ENCODE results near the gene DAD1.

DAD1 gene

DNA sequence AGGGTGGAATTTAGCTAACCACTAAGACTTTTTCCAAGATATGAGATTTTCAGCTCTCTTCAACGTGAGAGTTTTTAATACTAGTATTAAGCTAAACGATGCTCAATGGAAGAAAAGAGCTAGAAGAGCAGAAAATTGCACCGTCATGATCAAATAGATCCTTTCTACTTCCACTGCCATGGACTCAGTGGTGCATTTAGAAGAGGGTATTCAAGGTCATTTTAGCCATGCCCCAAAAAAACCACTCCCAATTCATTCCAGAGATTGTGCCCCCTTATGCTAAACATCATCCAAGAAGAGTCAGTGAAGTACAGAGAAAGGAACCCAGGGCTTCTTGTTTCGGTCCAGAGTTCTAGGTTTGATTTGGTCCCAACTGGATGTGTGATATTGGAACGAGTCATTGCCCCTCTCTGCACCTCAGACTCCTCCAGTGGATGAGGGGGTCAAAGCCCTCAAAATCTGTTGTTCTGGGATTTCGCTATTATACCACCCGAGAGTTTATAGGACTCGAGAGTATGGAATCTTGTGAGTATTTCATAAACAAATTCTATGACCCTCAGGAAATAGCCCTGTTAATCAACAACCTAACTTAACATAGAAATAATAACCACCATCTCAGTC is 55.2 kb downstream of the DAD1 start:
- no peak for DNase-seq

- DNase-seq, result no peak
Measured at GRCh38 chr14:22533057-22533704, 55.8 kb downstream of the DAD1 start.

- no peak for DNase-seq
Measured at GRCh38 chr14:22532345-22533056, 56.5 kb downstream of the DAD1 start.

DNA sequence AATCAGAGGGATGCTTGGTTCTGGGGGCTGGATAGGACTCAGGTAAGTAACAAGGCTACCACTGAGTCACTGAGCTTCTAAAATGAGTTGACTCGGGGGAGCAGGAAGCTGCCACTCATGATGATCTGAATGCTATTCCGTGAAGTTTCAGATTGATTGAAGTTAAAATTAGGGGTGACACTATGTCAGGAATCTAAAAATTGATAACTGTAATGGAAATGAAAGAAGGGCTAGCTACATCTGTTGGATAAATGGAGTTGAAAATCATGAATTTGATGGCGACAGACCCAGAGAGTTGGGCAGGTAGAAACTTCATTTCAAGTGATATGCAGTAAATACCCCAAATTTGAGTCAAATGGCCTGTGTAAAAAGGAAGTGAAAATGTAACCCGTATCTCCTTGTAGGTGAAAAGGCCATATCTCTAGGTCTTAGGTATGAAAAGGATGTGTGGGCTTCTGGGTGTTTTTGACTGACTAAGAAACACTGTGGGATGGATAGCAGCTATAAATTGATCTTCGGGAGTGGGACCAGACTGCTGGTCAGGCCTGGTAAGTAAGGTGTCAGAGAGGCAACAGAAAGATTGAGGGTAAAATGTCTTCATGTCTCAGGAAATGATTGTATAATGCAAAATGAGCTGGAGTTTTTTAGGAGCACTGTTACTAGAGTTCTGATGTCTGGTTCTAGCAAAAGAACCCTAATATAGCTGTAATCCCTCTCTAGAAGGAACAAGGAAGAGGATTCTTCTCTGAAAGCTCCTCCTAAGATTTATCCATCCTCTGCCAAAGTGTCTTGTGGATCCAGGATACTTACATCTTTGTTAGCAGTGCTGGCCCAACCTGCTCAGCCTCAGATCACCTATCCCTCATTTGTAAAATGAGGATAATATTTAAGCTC is 57.3 kb downstream of the DAD1 start:
- no peak for DNase-seq

DNA sequence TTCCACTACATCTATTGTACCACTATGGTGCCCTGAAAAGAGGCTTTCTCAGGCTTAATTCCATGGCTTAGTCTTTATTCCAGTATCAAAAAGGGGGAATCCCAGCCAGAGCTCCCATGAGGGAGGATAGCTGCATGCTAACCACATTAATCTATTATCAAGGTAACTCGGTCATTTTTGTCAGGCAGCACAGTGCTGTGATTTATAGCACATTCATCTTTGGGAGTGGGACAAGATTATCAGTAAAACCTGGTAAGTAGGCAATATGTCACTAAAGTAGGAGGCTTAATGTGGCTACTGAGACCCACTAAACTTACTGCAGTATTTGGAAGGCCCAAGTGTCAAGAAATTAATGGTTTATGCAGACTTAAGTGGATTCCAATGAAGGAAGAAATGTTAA is 58.9 kb downstream of the DAD1 start:
- DNase-seq, result no peak

GRCh38 chr14:22526744-22527143 is 62.3 kb downstream of the DAD1 start:
- DNase-seq, result no peak

GRCh38 chr14:22526218-22526617 is 62.8 kb downstream of the DAD1 start:
- no peak for DNase-seq

DNA sequence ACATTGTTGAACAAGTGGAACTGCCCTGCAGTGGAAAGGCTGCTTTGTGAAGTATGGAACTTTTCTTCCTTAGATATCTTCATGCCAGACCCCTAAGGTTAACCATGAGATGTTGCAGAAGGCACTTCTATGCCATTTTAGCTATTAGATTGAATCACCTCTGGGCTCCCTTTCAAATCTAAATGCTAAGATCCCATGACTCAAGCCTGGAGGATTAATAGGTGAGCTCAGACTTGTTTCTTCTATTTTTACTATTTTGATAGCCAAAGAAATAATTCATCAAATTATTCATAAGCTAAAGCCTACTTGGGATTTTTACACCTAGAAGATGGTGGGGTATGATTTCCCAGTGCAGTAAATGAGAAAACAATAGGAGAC is 64.3 kb downstream of the DAD1 start:
- no peak for DNase-seq

- DNase-seq, result no peak
Measured at GRCh38 chr14:22524115-22524783, 64.8 kb downstream of the DAD1 start.

DNA sequence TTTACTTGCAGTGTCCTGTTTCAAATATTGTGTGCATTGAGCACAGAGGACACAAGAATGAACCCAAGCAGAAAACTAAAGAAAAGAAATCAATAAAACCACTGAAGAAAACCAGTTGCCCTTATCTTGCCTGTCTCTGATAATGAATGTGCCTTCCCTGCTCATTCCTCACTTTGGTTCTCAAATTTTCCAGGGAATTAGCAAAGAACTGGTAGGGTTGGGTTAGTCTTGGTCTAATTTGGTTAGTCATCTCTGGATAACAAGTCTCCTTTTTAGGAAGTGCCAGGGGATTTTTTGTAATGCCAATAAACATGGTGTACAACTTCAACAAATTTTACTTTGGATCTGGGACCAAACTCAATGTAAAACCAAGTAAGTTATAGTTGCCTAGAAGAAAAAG is 65.7 kb downstream of the DAD1 start:
- DNase-seq, result no peak

GRCh38 chr14:22522466-22522957 is 66.5 kb downstream of the DAD1 start:
- DNase-seq, result no peak

DNA sequence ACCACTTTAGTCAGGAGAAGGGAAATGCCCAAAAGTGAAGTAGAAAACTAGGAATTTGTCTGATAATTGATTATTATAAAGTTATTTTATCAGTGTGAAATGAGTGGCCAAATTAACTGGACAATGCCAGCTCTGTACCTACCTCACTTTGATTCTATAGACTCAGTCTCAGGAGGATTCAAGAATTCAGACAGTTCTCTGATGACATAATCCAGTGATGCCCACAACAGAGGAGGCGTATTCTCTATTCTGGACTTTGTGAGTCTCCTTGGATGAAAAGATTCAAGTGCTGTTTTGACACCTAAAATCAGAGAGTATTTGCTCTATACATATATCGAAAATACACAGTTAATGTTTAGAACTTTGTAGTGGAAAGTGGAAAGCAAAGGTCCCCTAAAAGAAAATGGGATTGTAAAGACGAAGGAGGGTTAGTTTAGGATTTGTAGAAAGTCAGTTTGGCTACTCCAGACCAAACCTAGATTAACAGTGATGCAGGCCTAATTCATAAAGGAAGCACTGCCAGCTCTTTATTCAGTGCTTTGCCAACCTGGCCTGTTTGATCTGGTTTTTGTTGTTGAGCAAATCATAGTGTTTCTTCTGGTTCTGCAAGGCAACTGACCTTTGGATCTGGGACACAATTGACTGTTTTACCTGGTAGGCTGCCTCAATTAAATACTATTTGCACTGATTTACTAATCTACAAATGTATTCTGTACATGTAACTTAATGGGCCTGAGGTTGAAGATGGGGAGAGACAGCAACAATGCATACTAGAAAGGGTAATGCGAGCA is 67.4 kb downstream of the DAD1 start:
- no peak for DNase-seq

- DNase-seq, result no peak
Measured at GRCh38 chr14:22520796-22521195, 68.2 kb downstream of the DAD1 start.

- no peak for DNase-seq
Measured at GRCh38 chr14:22519877-22520685, 68.9 kb downstream of the DAD1 start.

GRCh38 chr14:22518073-22518472 is 71.0 kb downstream of the DAD1 start:
- DNase-seq, result no peak

GRCh38 chr14:22517117-22517720 is 71.8 kb downstream of the DAD1 start:
- DNase-seq, result no peak

GRCh38 chr14:22515929-22516328 is 73.1 kb downstream of the DAD1 start:
- no peak for DNase-seq
